GM19395 (cell line): ENCODE results near the gene CLIC5.

Experiments used
- ATAC-seq: cut with Tn5 transposase; IDR thresholded peaks from one replicate; pipeline ENCODE4 v1.9.1; 2021; ENCODE audit warnings: mild to moderate bottlenecking, moderate library complexity; ENCODE audit not compliant: unreplicated experiment

The CLIC5 gene

DNA sequence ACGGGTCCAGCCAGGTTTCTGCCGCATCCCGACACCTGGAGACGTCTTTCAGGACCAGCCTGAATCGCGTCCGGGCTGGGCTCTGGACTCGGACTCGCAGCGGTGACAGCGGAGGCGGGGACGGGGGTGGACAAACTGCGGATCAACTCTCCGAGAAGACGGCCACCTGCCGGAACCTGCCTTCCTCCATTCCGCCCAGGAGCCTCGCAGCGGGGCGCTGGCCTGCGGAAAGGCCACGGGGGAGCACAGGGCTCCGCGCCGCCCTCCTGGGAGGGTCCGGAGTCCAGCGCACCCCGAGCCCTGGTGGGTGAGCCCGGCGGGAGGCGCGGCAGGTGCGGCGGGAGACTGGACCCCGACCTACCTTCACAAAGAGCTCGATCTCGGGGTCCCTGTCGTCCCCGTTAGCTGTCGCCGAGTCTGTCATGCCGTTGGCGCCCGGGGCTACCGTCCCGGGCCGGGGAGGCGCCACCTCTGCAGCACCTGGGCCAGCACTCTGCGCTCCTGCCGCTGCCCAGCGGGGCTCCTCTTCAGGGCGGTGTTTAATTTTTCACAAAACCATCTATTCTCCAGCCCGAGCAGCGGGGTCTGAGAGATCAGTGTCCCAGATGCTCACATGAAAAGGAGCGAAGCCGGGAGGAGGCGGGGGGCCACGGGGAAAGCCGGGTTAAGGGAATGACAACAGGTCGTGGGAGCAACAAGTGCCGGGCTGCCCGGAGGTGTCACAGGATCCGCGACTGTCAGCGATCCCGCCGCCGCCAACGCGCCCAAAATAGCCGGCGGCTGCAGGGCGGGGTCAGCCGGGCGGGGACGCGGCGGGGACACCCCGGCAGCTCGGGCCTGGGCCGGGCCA, at the start of gene CLIC5:
CLIC5 (minus strand) TSS at position 742 of the 850 bp plus-strand sequence; CDS start at position 424, 318 bp downstream.
- no peak for ATAC-seq

DNA sequence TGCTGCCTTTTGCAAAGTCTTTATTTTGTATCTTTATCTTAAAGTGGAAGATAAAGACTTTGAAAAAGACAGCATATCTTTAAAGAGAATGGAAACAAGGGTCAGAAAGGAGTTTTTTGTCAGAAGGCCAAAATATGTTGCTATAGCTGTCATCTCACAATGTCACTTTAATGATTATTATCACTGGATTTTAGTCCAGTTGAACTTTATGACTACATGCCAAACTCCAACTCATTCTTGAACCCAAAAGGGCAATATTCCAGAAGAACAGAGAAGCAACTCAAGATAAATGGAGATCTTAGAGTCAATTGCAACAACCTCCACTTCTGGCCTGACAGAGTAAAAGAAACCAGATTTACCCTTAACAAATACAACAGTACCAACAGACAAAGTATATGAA, 47.3 kb upstream of the CLIC5 start:
- ATAC-seq: no peak

DNA sequence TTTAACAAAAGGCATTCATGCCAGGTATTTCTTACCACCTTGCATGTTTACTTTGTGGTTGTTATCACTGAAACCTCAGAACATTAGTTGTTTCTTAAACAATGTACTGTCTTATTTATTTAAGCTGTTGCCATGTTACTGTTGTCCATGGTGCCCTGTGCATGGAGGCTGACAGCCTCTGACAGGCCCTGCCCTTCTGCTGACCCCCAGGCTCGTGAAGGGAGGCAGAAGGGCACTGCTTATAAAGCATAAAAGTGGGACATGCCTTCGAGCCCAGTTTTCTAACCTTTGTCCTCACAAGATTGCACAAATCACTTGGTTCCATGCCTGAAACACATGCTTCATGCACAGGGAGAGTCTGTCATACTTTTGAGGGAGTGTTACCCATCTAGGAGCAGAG, 46.7 kb upstream of the CLIC5 start:
- no peak for ATAC-seq

DNA sequence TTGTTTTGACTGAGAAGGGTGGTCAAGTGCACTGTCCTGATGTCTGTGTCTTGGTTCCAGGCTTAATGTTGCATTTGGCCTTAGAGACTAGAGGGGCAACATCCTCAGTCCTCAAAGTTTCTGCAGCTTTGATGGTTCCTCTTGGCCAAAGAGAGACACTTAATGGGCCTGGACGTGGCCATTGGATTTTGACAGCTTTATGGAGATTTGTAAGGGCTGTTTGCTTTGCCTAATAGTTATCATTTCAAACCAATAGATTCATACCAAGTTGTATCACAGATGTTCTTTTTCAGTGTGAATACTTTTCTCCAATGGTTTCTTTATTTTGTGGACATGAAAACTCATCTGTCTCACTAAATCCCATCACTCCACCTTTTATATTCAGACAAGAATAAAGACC, 45.8 kb upstream of the CLIC5 start:
- ATAC-seq: no peak

GRCh38 chr6:46059608-46060007, 43.9 kb upstream of the CLIC5 start:
- no peak for ATAC-seq

DNA sequence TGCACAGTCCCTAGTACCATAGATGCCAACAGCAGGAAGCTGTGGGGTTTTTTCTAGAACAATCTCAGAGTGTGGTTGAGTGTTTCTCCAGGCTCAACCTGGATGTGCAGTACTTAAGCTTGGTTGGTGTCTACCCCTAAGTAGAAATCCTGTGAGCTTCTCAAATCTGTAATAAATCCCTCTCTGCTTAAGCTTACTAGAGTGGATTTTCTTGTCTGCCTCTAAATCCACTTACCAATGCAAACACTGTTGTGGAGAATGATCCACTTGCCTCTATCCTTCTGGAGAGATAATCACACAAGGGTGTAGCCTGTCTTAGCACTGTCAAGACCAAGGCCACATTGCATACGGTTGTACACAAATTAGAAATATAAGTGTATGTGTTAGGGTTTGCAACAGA, 43.3 kb upstream of the CLIC5 start:
- ATAC-seq: no peak

GRCh38 chr6:46057792-46058191, 42.1 kb upstream of the CLIC5 start:
- no peak for ATAC-seq

- no peak for ATAC-seq
Measured at GRCh38 chr6:46056906-46057529, 41.4 kb upstream of the CLIC5 start.

- ATAC-seq: no peak
Measured at GRCh38 chr6:46054516-46054915, 38.9 kb upstream of the CLIC5 start.

- ATAC-seq: no peak
Measured at GRCh38 chr6:46053039-46053933, 37.6 kb upstream of the CLIC5 start.

GRCh38 chr6:46052479-46052878, 36.8 kb upstream of the CLIC5 start:
- no peak for ATAC-seq

GRCh38 chr6:46051962-46052361, 36.3 kb upstream of the CLIC5 start:
- no peak for ATAC-seq

GRCh38 chr6:46050845-46051405, 35.3 kb upstream of the CLIC5 start:
- ATAC-seq: no peak

- no peak for ATAC-seq
Measured at GRCh38 chr6:46048646-46049297, 33.1 kb upstream of the CLIC5 start.

DNA sequence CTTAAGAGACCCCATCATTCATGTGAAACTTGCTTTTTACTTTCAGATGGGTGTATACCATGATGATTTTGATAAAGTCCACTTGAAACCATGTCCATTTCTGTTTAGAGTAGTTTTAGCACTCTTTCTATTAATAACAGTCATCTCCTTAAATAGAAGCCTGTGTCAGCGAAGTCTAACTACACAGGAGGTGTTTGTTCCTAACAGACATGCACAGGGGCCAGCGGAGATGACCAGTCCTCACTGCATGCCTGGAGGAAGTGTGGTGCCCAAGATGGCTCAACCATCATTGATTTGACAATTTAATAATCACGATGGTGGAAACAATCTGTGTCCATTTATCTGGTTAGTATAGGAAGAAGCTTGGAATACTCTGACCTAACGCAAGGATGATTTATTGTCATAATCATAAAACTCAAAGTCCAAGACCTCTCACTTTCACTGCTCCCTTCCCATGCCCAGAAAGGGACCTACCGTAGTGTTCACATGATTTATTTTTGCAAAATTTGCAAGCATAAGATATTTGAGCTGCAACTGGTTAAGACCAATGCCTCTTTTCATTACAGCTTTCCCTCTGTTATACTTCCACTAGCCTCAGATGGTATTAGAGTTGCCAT, 31.0 kb upstream of the CLIC5 start:
- no peak for ATAC-seq

DNA sequence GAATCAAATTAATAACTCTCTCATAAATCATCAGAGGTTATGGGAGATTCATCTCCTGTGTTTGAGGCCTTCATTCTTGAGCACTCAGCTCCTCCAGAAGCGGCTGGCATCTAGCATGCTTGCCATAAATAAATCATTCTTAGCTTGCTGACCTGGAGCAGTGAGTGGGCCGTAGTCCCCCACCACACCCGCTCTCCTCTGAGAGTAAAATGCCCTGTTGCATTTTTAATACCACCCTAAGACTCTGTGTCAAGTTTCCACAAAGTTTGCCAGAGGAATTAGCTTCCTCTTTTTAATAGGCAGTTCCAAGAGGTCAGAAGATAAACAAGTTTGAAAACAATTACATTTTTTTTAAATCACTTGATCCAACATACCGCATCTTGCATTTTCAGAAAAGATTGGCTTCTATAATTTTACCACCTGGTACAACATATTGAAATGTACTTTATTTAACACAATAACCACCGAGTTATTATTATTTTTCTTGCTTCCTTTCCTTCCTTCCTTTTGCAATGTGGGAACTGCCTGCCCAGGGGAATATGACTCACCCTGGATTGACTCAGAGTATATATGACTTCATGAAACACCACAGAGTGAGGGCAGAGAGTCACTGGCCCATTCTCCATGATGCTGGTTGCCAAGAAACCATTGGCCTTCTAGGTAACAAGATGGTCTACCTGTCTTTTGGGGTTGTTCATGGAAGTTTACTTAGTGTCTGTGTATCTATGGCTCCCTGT, 29.4 kb upstream of the CLIC5 start:
- no peak for ATAC-seq

GRCh38 chr6:46042355-46042999, 26.8 kb upstream of the CLIC5 start:
- peak; percentile 75 for ATAC-seq

DNA sequence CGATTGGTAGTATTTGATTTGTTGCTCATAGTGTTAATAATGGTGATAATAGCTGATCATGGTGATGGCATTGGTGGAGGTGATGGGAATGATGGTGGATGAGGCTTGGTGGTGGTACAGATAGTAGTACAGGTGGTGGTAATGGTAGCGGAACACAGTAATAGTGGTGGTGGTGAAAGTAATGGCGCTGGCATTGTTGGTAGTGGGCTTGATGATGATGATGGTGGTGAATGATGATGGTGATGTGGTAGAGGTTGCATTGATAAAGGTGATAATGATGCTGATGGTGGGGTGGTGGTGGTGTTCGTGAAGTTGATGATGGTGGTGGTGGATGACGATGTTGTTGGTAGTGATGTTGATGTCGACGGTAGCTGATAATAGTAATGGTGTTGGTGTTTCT, 24.6 kb upstream of the CLIC5 start:
- ATAC-seq: no peak

DNA sequence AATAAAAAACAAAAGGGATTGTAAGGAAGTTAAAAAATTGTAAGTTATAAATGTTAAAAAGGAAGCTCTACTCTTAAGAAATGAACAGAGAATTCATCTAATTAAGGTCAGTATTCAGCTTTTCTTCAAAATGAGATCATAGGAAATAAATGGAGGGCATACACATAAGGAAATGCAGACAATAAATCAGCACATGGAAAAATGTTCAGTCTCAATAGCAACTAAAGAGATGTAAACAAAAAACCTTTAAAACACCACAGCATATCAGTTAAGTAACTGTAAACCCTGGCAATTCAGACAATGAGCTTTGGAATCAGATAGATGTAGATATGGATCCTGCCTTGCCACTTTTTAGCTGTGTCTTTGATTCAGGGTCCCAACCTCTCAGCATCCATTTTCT, 24.0 kb upstream of the CLIC5 start:
- ATAC-seq: no peak
